Measurements from ENCODE around the gene ADISSP. TPM values are rescaled to one million over a fixed set of nuclear protein-coding genes. Genes with fewer than 3 reads are reported as not detected.
A peak's percentile ranks its signal among the peaks of the same experiment; 100 is the strongest.

ADISSP gene
- total RNA-seq, 1 donor from 2014 or later = 64.6 TPM

DNA sequence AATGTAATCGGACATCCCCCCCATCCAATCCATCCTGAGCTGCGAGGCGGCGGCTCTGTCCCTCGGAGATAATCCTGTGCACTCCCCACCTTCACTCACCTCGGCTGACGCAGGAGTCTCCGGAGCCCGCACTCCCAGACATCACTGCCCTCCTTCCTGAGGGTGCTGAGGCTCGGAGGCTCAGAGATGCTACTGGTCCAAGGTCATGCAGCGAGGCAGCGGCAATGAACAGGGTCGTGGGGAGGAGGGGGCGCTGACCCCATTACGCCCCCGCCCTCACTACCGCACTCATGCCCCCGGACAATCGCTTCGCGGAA lies 485 bp downstream of the ADISSP start:
- H3K9me3 Mint-ChIP-seq = no peaks in the 10 kb centered on the region
- H3K4me1 Mint-ChIP-seq (ENCODE audit: low read depth) = peaks cover 20% of the 10 kb centered on the region
- no peak overlapping the region for H3K27ac Mint-ChIP-seq
- H3K4me3 Mint-ChIP-seq = peak overlapping the region; percentile 87
- peaks cover 3% of the 10 kb centered on the region for H3K27me3 Mint-ChIP-seq (ENCODE audit: insufficient read depth)
- no peaks in the 10 kb centered on the region for H3K36me3 Mint-ChIP-seq (ENCODE audit: low read depth)
- no peak for DNase-seq (ENCODE audit: low spot score)
- intact Hi-C loops (cut with micrococcal nuclease) = loop anchor here (1.0 to 5.0 kb wide), 6 partner anchors 22 to 563 kb away; partner anchors contain the start of genes AP5S1, ATRN, CDC25B and DDRGK1

DNA sequence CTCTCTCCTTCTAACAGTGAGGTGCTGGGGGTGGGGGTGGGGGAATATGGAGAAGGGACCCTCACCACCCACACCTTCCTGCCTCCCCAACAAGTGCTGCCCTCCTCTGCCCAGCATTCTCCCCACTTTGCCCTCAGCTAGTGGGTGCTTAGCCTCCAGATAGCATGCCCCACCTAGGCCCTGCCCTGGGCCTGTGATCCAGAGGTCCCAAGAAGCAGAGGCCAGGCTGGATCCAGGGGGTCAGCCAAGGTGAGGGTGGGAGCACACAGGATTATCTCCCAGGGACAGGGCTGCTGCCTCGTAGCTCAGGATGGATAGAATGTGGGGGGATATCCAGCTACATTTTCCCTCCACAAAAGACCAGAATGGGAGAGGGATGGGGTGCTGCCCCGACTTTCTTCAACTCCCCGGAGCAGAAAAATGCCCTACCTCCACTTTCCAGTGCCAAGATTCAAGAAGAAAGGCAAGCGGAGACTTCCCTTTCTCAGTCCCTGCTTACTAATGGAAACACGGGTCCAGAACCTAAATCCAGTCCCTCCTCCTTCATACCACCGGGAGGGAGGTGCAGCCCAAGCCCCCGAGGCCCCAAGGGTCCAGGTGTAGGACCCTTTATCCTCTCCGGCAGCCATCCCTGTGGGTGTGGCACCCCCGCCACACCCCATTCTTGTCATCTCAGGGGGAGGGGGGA lies 987 bp downstream of the ADISSP start:
- DNase-seq (ENCODE audit: low spot score) = no peak
- H3K9me3 Mint-ChIP-seq = no peaks in the 10 kb centered on the region
- H3K4me1 Mint-ChIP-seq (ENCODE audit: low read depth) = peaks cover 20% of the 10 kb centered on the region
- no peaks in the 10 kb centered on the region for H3K36me3 Mint-ChIP-seq (ENCODE audit: low read depth)
- H3K27ac Mint-ChIP-seq = no peak overlapping the region
- peak overlapping the region; percentile 87 for H3K4me3 Mint-ChIP-seq
- peaks cover 2% of the 10 kb centered on the region for H3K27me3 Mint-ChIP-seq (ENCODE audit: insufficient read depth)
- intact Hi-C loops (cut with micrococcal nuclease) = loop anchor here (1.0 to 5.0 kb wide), 6 partner anchors 21 to 562 kb away; partner anchors contain the start of genes AP5S1, ATRN, CDC25B and DDRGK1

DNA sequence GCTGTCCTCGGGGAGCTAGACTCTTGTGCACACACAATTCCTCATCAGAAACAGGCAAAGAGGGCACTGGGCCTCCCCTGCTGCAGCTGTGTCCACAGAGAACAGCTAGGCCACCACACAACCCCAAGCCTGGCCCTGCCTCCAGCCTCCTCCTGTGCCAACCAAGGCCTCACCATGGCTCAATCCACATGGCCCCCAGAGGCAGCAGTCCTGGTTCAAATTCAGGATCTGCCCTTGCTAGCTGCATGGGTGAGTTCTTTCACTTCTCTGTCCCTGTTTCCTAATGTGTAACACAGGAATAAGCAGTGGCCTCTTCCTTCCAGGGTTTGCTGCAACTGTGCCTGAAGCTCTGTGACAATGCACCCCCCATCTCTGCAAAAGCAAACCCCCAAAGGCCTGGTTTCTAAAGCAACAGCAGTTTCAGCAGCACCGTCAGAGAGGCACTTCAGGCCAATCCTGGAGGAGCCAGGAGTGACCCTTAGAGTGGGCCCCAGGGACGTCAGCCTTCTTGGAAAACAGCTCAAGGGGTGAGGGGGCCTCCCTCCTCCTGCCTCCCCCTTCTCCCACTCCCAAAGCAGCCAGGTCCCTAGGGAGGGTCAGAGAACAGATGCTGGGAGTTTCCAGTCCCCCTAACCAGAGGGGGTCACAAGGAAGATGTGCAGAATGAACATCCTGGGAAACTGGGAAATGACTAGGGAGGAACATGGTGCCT lies 2.2 kb downstream of the ADISSP start:
- H3K27ac Mint-ChIP-seq = no peak overlapping the region
- H3K27me3 Mint-ChIP-seq (ENCODE audit: insufficient read depth) = peaks cover 2% of the 10 kb centered on the region
- peaks cover 20% of the 10 kb centered on the region for H3K4me1 Mint-ChIP-seq (ENCODE audit: low read depth)
- H3K4me3 Mint-ChIP-seq = peak overlapping the region; percentile 5
- intact Hi-C loops (cut with micrococcal nuclease) = loop anchor here (5.0 kb wide), 1 partner anchor 293 kb away; the partner anchor contains the start of gene ATRN
- H3K9me3 Mint-ChIP-seq = no peaks in the 10 kb centered on the region
- no peaks in the 10 kb centered on the region for H3K36me3 Mint-ChIP-seq (ENCODE audit: low read depth)
- no peak for DNase-seq (ENCODE audit: low spot score)

DNA sequence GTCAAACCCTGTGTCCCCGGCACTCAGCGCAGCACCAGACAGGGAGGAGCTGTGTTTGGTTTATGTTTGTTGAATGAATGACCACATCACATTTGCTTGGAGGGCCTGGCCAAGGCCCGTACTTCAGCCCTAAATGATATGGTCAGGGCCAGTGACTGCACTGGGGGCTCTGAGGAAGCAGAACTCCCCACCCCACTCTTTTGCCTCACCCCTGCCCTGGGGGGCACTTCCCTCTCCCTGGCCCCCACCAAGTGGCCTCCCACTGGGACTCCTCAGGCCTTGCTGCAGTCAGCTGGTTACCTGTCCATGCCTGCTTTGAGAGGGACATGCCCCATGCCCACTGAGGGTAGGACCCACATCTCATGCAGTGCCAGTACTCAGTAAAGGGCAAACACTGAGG lies 2.9 kb downstream of the ADISSP start:
- DNase-seq (ENCODE audit: low spot score) = no peak
- no peak overlapping the region for H3K4me3 Mint-ChIP-seq
- intact Hi-C loops (cut with micrococcal nuclease) = loop anchor here (5.0 kb wide), 1 partner anchor 292 kb away; the partner anchor contains the start of gene ATRN
- H3K36me3 Mint-ChIP-seq (ENCODE audit: low read depth) = no peaks in the 10 kb centered on the region
- H3K4me1 Mint-ChIP-seq (ENCODE audit: low read depth) = peaks cover 20% of the 10 kb centered on the region
- H3K27ac Mint-ChIP-seq = no peak overlapping the region
- peaks cover 2% of the 10 kb centered on the region for H3K27me3 Mint-ChIP-seq (ENCODE audit: insufficient read depth)
- H3K9me3 Mint-ChIP-seq = no peaks in the 10 kb centered on the region

DNA sequence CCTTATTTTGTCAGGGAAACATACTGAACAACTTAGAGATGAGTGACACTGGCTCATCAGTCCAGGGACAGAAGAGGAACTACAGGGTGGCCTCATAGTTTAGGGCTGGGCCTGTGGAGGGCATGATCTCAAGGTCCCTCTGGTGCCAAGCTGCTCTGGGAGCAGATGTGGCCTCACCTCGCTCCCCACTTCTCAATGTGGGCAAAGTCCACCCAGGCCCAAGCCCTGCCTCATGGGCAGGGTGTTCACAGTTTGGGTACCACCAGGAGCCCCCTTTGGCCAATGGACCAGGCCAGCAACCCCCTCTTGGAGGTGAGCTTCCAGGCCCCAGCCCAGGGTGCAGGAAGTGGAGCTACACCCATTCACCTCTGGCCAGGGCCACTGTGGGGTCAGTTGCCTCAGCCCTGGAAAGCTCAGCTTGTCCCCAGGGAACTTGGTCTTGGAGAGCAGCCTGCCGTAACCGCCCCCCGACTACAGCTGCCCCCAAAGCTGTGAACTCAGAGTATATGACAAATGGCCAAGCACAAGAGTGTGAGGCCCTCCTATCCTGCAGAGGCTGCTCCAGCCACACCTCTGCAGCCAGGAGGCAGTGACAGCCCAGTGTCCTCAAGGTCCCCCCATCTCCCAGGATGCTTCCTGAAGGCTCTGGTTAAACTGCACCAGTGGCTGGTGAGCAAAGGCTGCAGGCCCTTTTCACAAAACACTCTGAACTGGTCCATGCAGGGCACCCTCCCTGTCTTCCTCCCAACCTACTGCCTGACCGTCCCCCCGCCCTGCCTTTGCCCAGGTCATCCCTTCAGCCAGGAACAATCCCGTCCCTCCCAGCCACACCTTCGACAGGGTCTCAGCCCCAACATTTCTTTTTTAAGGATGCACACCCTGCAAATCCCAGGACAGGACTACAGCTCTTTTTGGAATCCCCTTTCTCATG lies 3.6 kb downstream of the ADISSP start:
- DNase-seq (ENCODE audit: low spot score) = no peak
- Mint-ChIP-seq H3K27ac (no peak overlapping the region), H3K4me3 (no peak overlapping the region), H3K36me3 (ENCODE audit: low read depth) (no peaks in the 10 kb centered on the region), H3K4me1 (ENCODE audit: low read depth) (peaks cover 17% of the 10 kb centered on the region), H3K9me3 (no peaks in the 10 kb centered on the region), H3K27me3 (ENCODE audit: insufficient read depth) (peaks cover 2% of the 10 kb centered on the region)
- intact Hi-C loops (cut with micrococcal nuclease) = no loop called here

DNA sequence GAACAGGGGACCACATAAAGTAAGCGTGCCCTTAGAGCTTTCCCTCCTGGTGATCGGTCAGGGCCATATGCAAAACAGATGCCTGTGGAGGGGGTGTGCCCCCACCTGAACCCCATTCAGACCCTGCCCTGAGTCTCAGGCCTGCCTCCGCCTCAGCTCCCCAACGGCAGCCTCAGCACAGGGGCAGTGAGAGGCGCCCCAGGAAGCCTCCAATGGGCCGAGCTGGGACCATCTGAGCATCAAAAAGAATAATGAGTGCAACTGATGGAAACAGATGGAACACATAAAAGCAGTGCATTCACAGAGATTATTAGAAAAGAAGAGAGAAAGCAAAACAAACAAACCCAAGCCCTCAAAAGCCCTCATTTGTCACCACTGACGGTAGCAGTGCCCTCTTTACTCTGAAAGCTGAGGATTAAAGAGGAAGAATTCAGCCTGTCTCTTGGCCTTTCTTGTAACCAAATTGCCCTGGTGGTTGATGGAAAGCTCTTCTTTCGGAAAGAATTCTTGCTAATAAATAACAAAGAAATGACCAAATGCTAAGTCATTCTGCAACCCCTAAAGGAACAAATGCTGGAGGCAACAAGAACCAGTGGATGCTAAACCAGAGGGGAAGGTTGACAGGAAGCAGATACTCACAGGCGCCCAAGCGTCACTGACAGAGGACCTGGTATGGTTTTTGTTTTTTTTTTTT lies 6.8 kb downstream of the ADISSP start:
- Mint-ChIP-seq H3K4me3 (no peak overlapping the region), H3K36me3 (ENCODE audit: low read depth) (peaks cover 6% of the 10 kb centered on the region), H3K4me1 (ENCODE audit: low read depth) (no peaks in the 10 kb centered on the region), H3K9me3 (no peaks in the 10 kb centered on the region), H3K27ac (no peak overlapping the region), H3K27me3 (ENCODE audit: insufficient read depth) (no peaks in the 10 kb centered on the region)
- no peak for DNase-seq (ENCODE audit: low spot score)
- intact Hi-C loops (cut with micrococcal nuclease) = no loop called here

DNA sequence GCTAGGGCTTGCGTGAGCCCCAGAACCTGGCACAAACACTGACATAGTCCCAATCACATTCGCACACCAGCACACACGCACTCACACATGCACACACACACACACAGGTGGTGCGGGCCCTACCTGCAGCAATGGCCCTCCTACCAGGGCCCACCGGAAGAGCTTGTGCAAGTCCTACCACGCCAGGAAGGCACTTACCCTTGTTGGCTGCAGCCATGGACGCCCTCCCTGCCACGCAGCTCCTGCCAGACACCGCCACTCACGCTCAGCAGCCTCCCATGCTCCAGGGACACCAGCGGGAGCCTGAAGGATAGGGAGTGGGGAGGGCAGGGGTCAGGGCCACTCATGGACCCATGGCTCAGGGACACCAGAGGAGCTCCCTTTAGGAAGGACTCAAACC lies 7.7 kb downstream of the ADISSP start:
- peaks cover 6% of the 10 kb centered on the region for H3K36me3 Mint-ChIP-seq (ENCODE audit: low read depth)
- no peak overlapping the region for H3K4me3 Mint-ChIP-seq
- no peaks in the 10 kb centered on the region for H3K9me3 Mint-ChIP-seq
- no peaks in the 10 kb centered on the region for H3K27me3 Mint-ChIP-seq (ENCODE audit: insufficient read depth)
- H3K27ac Mint-ChIP-seq = no peak overlapping the region
- no peak for DNase-seq (ENCODE audit: low spot score)
- no peaks in the 10 kb centered on the region for H3K4me1 Mint-ChIP-seq (ENCODE audit: low read depth)
- intact Hi-C loops (cut with micrococcal nuclease) = no loop called here

DNA sequence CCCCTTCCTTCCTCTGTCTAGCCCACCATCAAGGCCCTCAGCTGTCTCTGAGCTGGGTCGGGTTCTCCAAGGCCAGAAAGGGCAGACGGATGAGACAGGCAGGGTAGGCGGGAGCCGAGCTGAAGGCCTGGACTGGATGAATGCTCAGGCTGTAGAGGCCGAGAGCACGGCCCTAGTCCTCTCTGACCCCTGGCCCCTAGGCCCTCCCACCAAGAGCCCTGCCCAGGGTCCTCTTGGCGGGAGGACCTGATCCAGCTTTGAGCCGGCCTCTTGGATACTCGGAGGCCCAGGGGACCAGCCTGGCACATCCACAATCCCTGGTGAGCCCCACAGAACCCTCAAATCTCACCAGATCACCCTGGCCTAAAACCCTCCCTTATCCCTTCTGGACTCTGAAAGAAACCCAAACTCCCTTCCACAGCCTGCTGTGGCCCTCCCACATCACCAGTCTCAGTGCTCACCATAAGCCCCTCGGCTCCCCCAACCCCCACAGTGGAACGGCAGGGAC lies 8.2 kb downstream of the ADISSP start:
- intact Hi-C loops (cut with micrococcal nuclease) = no loop called here
- H3K36me3 Mint-ChIP-seq (ENCODE audit: low read depth) = peaks cover 6% of the 10 kb centered on the region
- H3K27me3 Mint-ChIP-seq (ENCODE audit: insufficient read depth) = no peaks in the 10 kb centered on the region
- H3K4me1 Mint-ChIP-seq (ENCODE audit: low read depth) = no peaks in the 10 kb centered on the region
- H3K4me3 Mint-ChIP-seq = no peak overlapping the region
- peak overlapping the region; percentile 36 for H3K27ac Mint-ChIP-seq
- no peaks in the 10 kb centered on the region for H3K9me3 Mint-ChIP-seq
- no peak for DNase-seq (ENCODE audit: low spot score)

DNA sequence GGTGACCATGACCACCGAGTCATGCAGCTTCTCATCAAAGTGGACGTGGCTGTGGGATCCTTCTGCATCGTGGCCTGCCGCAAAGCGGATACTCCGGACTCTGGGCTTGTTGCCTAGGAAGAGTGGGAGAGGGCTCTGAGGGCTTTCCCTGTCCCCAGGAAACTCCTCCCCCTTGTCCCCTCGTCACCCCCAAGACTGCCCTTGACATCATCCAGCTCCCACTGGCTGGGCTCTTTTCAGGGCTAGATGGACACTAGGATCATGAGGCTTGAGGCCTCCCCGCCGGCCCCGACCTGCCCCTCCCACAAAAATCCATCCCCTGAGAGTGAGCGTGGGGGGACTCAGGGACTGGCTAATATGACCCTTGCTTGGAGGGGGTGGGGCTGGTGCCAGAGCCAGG lies 9.0 kb downstream of the ADISSP start:
- Mint-ChIP-seq H3K27me3 (ENCODE audit: insufficient read depth) (no peaks in the 10 kb centered on the region), H3K27ac (no peak overlapping the region), H3K9me3 (no peaks in the 10 kb centered on the region), H3K4me1 (ENCODE audit: low read depth) (no peaks in the 10 kb centered on the region), H3K36me3 (ENCODE audit: low read depth) (peaks cover 6% of the 10 kb centered on the region), H3K4me3 (no peak overlapping the region)
- DNase-seq (ENCODE audit: low spot score) = no peak
- intact Hi-C loops (cut with micrococcal nuclease) = no loop called here

DNA sequence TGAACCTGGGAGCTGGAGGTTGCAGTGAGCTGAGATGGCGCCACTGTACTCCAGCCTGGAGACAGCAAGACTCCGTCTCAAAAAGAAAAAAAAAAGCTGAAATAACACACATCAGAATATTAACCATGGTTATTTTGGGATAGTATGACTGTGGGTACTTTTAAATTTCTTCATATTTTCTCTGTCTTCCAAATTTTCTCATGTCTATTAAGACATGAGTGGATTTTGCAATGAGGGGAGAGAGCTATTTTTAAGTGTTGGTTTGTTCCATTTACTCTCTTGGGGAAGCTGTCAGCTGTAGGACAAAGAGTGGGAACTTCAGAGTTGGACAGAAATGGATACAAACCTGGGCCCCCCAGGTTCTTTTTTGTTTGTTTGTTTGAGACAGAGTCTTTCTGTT lies 10.3 kb downstream of the ADISSP start:
- no peaks in the 10 kb centered on the region for H3K27me3 Mint-ChIP-seq (ENCODE audit: insufficient read depth)
- no peak overlapping the region for H3K27ac Mint-ChIP-seq
- H3K36me3 Mint-ChIP-seq (ENCODE audit: low read depth) = peaks cover 6% of the 10 kb centered on the region
- no peak for DNase-seq (ENCODE audit: low spot score)
- peaks cover 5% of the 10 kb centered on the region for H3K4me1 Mint-ChIP-seq (ENCODE audit: low read depth)
- H3K9me3 Mint-ChIP-seq = no peaks in the 10 kb centered on the region
- intact Hi-C loops (cut with micrococcal nuclease) = no loop called here
- H3K4me3 Mint-ChIP-seq = no peak overlapping the region

DNA sequence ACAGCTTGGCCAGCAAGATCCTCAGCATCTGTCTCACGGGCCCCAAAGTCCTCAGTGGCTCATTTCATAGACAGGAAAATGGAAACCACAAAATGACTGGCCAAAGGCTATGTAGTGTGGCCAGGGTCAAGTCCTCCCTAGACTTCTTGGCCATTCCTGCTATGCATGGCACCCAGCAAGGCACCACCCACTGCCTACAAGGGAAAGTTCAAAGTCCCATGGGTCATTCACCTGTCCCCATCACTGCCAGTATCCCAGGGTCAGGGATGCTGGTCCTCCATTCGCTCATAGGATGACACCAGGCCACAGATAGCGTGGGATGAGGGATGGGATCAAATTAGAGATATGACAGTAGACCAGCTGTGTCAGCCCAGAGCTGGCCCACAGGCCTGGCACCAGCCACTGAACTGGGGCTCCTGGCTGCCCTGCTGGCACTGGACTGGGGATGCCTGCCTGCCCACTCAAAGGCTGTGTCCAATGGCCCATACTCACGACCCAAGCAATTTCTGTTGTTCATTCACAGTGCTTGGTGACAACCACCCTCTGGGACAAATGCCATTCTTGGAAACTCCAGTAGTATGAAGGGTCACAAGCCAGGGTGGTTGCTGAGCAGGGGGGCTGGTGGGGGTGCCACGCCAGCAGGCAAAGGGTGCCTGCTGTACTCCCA lies 11.6 kb downstream of the ADISSP start:
- intact Hi-C loops (cut with micrococcal nuclease) = no loop called here
- H3K9me3 Mint-ChIP-seq = no peaks in the 10 kb centered on the region
- H3K27ac Mint-ChIP-seq = no peak overlapping the region

DNA sequence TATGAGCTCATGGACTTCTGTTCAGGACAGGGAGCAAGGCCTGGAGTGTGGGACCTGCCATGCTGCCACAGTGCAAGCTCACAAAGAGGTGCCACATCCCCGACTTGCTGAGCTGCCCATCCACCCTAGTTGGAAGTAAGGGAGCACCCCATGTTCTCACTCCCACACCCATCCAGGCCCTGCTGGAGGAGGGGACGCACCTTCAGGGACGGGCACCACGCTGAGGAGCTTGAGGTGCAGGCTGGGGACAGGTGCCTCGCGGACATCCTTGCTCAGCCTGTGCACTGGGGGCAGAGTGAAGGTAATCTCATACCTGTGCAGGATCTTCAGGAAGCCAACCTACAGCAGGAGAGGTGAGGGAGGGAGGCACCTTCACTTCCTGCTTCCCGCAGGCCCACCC lies 12.3 kb downstream of the ADISSP start:
- no peaks in the 10 kb centered on the region for H3K27me3 Mint-ChIP-seq (ENCODE audit: insufficient read depth)
- H3K27ac Mint-ChIP-seq = no peak overlapping the region
- H3K4me3 Mint-ChIP-seq = no peak overlapping the region
- peaks cover 6% of the 10 kb centered on the region for H3K36me3 Mint-ChIP-seq (ENCODE audit: low read depth)
- no peak for DNase-seq (ENCODE audit: low spot score)
- intact Hi-C loops (cut with micrococcal nuclease) = no loop called here
- H3K9me3 Mint-ChIP-seq = no peaks in the 10 kb centered on the region
- H3K4me1 Mint-ChIP-seq (ENCODE audit: low read depth) = peaks cover 7% of the 10 kb centered on the region

More for the DNA sequence above, 11.6 kb downstream of the ADISSP start:
- DNase-seq (ENCODE audit: low spot score) = no peak
- Mint-ChIP-seq H3K4me1 (ENCODE audit: low read depth) (peaks cover 7% of the 10 kb centered on the region), H3K27me3 (ENCODE audit: insufficient read depth) (no peaks in the 10 kb centered on the region), H3K36me3 (ENCODE audit: low read depth) (peaks cover 6% of the 10 kb centered on the region), H3K4me3 (no peak overlapping the region)

Data from activated T-helper 1 cell treated with anti-CD3 and anti-CD28 coated beads, Interleukin-12 subunit alpha, Interleukin-12 subunit beta, Interleukin-2, Interleukin-4 antibody, amounts not matched to agents 30 ng/mL and 10 ng/mL and 1 ng/mL, durations not matched to agents 14 hours and 24 hours and 36 hours (primary cell).